Measurements from ENCODE around the gene NFIA. TPM values are rescaled to one million over a fixed set of nuclear protein-coding genes. Genes with fewer than 3 reads are reported as not detected.

NFIA gene
- total RNA-seq, 3 donors from 2014 or later, result 54.9 to 87.5 (median 79.6) TPM

GRCh38 chr1:61156576-61157467 is 74.5 kb downstream of the NFIA start:
- H3K4me1 ChIP-seq, result peaks cover 8 to 18% of the 10 kb centered on the region in 2 donors
- peak overlapping the region; percentile 38 to 45 for H3K27ac ChIP-seq
- DNase-seq (ENCODE audit: low spot score in 2 of 2), result no peak
- no peak for TF ChIP-seq POLR2A (IDR thresholded peaks at IDR 0.05)
- no peak for TF ChIP-seq CTCF (IDR thresholded peaks at IDR 0.05)
- TF ChIP-seq POLR2AphosphoS5 (IDR thresholded peaks at IDR 0.05), result no peak
- intact Hi-C loops (cut with DNase I; ENCODE audit: low total_unique reads), result no loop called here
- H3K9me3 ChIP-seq, result no peaks in the 10 kb centered on the region
- no peaks in the 10 kb centered on the region for H3K36me3 ChIP-seq
- H3K27me3 ChIP-seq, result no peaks in the 10 kb centered on the region
- H3K4me3 ChIP-seq, result no peak overlapping the region

GRCh38 chr1:61157468-61157987 is 75.2 kb downstream of the NFIA start:
- Histone ChIP-seq H3K27ac (peak overlapping the region; percentile 21 to 45), H3K4me1 (peaks cover 8 to 12% of the 10 kb centered on the region in 2 donors), H3K36me3 (no peaks in the 10 kb centered on the region), H3K4me3 (no peak overlapping the region), H3K9me3 (no peaks in the 10 kb centered on the region), H3K27me3 (no peaks in the 10 kb centered on the region)
- intact Hi-C loops (cut with DNase I; ENCODE audit: low total_unique reads), result no loop called here
- no peak for TF ChIP-seq CTCF (IDR thresholded peaks at IDR 0.05)
- TF ChIP-seq POLR2AphosphoS5 (IDR thresholded peaks at IDR 0.05), result no peak
- TF ChIP-seq POLR2A (IDR thresholded peaks at IDR 0.05), result no peak
- DNase-seq (ENCODE audit: low spot score in 2 of 2), result no peak

- H3K27me3 ChIP-seq, result no peaks in the 10 kb centered on the region
- H3K4me1 ChIP-seq, result peaks cover 8 to 12% of the 10 kb centered on the region in 2 donors
- H3K27ac ChIP-seq, result no peak overlapping the region
These were observed 76.2 kb downstream of the NFIA start for GRCh38 chr1:61158591-61158990.

GRCh38 chr1:61160526-61160925 is 78.2 kb downstream of the NFIA start:
- Histone ChIP-seq H3K27ac (no peak overlapping the region), H3K9me3 (no peaks in the 10 kb centered on the region), H3K4me3 (no peak overlapping the region), H3K27me3 (no peaks in the 10 kb centered on the region), H3K4me1 (peaks cover 8 to 12% of the 10 kb centered on the region in 2 donors), H3K36me3 (no peaks in the 10 kb centered on the region)
- no peak for TF ChIP-seq CTCF (IDR thresholded peaks at IDR 0.05)
- no peak for TF ChIP-seq POLR2A (IDR thresholded peaks at IDR 0.05)
- TF ChIP-seq POLR2AphosphoS5 (IDR thresholded peaks at IDR 0.05), result no peak
- intact Hi-C loops (cut with DNase I; ENCODE audit: low total_unique reads), result no loop called here
- no peak for DNase-seq (ENCODE audit: low spot score in 2 of 2)

More at GRCh38 chr1:61158591-61158990, 76.2 kb downstream of the NFIA start:
- no peak for DNase-seq (ENCODE audit: low spot score in 2 of 2)
- no peaks in the 10 kb centered on the region for H3K36me3 ChIP-seq
- intact Hi-C loops (cut with DNase I; ENCODE audit: low total_unique reads), result no loop called here
- H3K9me3 ChIP-seq, result no peaks in the 10 kb centered on the region
- no peak overlapping the region for H3K4me3 ChIP-seq
- TF ChIP-seq POLR2A (IDR thresholded peaks at IDR 0.05) (no peak), CTCF (IDR thresholded peaks at IDR 0.05) (no peak), POLR2AphosphoS5 (IDR thresholded peaks at IDR 0.05) (no peak)
